ENCODE measurements around the gene HTT. TPM values are rescaled to one million over a fixed set of nuclear protein-coding genes. Genes with fewer than 3 reads are reported as not detected.
A peak's percentile ranks its signal among the peaks of the same experiment; 100 is the strongest.

The HTT gene
- total RNA-seq, 4 donors from 2014 or later = 50.1 to 192 (median 81.0) TPM

DNA sequence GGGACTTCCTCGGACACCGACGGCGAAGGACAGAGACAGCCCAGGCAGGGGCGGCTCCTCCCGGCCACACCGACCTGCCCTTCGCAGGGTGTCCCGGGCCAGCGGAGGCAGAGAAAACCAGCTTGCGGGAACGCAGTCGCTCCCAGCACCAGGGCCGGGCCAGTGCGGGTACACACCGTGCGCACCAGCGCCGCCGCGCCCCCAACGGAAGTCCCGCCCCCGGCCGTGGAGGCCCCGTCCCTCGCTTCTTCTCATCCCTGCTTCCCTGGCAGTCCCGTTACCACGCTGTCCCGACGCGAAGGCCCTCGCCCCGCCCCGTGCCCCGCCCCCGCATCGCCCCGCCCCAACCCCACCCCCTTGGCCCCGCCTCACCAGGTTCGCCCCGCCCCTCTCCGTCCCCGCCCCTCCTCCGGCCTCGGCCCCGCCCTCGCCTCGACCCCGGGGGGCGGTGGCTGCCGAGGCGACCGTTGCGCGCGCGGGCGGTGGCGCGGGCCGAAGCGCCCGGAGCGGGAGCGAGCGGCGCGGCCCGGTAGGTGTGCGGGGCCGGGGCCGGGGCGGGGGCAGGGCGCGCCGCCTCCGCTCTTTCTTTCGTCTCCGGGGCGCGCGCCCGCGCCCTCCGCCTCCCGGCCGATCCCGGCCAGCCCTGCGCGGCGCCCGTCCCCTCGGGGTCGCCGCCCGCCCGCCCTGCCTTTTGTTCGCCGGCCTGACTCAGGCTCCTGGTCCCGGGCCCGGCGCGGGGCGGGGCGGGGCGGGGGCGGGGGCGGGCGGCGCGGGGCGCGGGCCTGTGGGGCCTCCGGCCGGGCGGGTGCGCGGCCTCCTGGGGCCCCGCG lies 218.3 kb downstream of the HTT start, which contains the start of gene RGS12:
RGS12 (plus strand) TSS at position 451 of the 830 bp plus-strand sequence. CDS start 23,150 bp downstream, outside the sequence.
- no CpG with 5 or more reads among the region's 121 CpGs for WGBS
- H3K4me1 ChIP-seq = peaks cover 30% of the 10 kb centered on the region

More for the DNA sequence above, 218.3 kb downstream of the HTT start, which contains the start of gene RGS12:
- TF ChIP-seq POLR2A (IDR thresholded peaks at IDR 0.05) (peak in 1 of 2 donors; percentile 80), EP300 (IDR thresholded peaks at IDR 0.05) (no peak), POLR2AphosphoS5 (IDR thresholded peaks at IDR 0.05) (peak in 2 of 3 donors; percentile 55 to 61)
- TF ChIP-seq, protein P1, sequence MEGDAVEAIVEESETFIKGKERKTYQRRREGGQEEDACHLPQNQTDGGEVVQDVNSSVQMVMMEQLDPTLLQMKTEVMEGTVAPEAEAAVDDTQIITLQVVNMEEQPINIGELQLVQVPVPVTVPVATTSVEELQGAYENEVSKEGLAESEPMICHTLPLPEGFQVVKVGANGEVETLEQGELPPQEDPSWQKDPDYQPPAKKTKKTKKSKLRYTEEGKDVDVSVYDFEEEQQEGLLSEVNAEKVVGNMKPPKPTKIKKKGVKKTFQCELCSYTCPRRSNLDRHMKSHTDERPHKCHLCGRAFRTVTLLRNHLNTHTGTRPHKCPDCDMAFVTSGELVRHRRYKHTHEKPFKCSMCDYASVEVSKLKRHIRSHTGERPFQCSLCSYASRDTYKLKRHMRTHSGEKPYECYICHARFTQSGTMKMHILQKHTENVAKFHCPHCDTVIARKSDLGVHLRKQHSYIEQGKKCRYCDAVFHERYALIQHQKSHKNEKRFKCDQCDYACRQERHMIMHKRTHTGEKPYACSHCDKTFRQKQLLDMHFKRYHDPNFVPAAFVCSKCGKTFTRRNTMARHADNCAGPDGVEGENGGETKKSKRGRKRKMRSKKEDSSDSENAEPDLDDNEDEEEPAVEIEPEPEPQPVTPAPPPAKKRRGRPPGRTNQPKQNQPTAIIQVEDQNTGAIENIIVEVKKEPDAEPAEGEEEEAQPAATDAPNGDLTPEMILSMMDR (IDR thresholded peaks at IDR 0.05) = no peak
- Histone ChIP-seq H3K27me3 (peaks cover 9% of the 10 kb centered on the region), H3K9me3 (peaks cover 4% of the 10 kb centered on the region), H3K36me3 (no peaks in the 10 kb centered on the region), H3K4me3 (peak within 1 kb of the TSS; percentile 95), H3K27ac (peak within 1 kb of the TSS; percentile 96)
- DNase-seq (ENCODE audit: low spot score in 2 of 2) = peak; percentile 97

Other genes starting within 250 kb of the HTT start
- gene ADD1, start 230.8 kb upstream of the HTT start, total RNA-seq = 100 to 1,000 TPM; 122 to 299 (median 196) TPM
- 10 to 100 TPM; 23.4 to 30.8 (median 27.1) TPM for gene NOP14, start 111.3 kb upstream of the HTT start, total RNA-seq
- gene GRK4, start 111.1 kb upstream of the HTT start, total RNA-seq = 1 to 10 TPM; 3.3 to 8.0 (median 4.6) TPM
- not detected for gene HTT-AS, start 143 bp upstream of the HTT start, total RNA-seq
- gene MSANTD1, start 174.5 kb downstream of the HTT start, total RNA-seq = under 1 TPM in 2 of 4 donors, not detected in 2; 0.36 to 0.72 TPM
- gene RGS12, start 218.3 kb downstream of the HTT start, total RNA-seq = 100 to 1,000 TPM in 2 of 4 donors, 10 to 100 TPM in 2; 65.8 to 246 (median 118) TPM

All from suprapubic skin (tissue), 4 donors.